Ishikawa (cell line): Measurements from ENCODE around the gene TMC3.

Experiments
- RAD21 ChIP-seq: IDR thresholded peaks from 2 replicates; pipeline ENCODE4 v1.6.1; 2012; ENCODE audit warnings: low read depth
- TAF1 ChIP-seq: IDR thresholded peaks from 2 replicates; pipeline ENCODE4 v1.6.1; 2012; ENCODE audit warnings: low read depth, mild to moderate bottlenecking
- TCF12 ChIP-seq: IDR thresholded peaks from 2 replicates; pipeline ENCODE4 v1.6.1; 2012; ENCODE audit warnings: low read depth
- USF1 ChIP-seq: IDR thresholded peaks from 2 replicates; pipeline ENCODE4 v1.6.1; 2012
- YY1 ChIP-seq: IDR thresholded peaks from 2 replicates; pipeline ENCODE4 v1.6.1; 2012; ENCODE audit warnings: low read depth
- TF ChIP-seq, protein P1 (sequence below): IDR thresholded peaks from 2 replicates; pipeline ENCODE4 v1.6.1; 2012

GRCh38 chr15:81309647-81310450 is 64.2 kb downstream of the TMC3 start:
- TF ChIP-seq USF1, result no peak
- TF ChIP-seq, protein P1, sequence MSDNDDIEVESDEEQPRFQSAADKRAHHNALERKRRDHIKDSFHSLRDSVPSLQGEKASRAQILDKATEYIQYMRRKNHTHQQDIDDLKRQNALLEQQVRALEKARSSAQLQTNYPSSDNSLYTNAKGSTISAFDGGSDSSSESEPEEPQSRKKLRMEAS, result no peak
- no peak for TF ChIP-seq RAD21
- no peak for TF ChIP-seq YY1
- no peak for TF ChIP-seq TCF12
- no peak for TF ChIP-seq TAF1
